Measurements from ENCODE around the gene SKP1.
A peak's percentile ranks its signal among the peaks of the same experiment; 100 is the strongest.
"Not testable (repeated sequence)": the region's sequence is repeated elsewhere in the genome, so short reads cannot be mapped to it uniquely, and the experiment has no call there.

Gene SKP1

DNA sequence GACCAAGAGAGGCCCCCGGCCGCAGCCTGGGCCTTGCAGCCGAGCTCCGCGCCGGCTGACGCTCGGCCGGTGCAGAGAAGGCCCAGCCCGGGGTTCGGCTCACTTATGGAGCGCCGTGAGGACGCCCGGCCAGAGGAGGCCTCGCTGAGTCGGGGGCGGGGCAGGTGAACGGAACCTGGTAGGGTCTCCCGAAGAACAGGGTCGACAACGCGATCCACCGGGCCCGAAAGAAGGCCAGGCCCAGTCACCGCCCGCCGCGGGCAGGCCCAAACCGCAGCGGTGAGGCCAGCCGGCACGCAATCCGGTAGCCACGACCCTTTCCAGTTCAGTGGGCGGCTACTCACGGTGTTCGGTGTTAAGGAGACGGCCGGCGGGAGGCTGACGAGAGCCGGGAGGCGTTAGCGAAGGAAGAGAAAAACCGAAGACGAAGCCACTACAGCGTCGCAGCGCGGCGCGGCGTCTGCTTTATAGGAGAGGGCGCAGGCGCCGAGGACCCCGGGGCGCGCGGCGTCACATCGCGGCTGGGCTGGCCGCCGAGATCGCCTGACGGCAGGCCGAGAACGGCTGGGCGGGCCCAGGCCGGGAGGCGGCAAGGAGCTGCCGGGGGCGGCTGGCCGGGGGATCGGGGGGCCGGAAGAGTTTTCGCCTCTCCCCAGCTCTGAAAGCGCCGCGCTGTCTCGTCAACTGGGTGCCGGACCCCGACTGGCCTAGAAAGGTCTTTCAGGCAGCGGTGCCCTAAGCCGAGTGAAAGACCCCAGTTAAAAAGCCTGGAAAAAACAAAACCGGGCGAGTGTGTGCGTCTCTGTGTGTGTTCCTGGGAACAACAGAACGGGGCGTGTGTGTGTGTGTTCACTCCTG lies at the start of gene SKP1:
Gene SKP1 (minus strand): TSS at position 440 of the 858 bp plus-strand sequence. CDS start 2,928 bp downstream, outside the sequence.
- peak; percentile 84 for DNase-seq

DNA sequence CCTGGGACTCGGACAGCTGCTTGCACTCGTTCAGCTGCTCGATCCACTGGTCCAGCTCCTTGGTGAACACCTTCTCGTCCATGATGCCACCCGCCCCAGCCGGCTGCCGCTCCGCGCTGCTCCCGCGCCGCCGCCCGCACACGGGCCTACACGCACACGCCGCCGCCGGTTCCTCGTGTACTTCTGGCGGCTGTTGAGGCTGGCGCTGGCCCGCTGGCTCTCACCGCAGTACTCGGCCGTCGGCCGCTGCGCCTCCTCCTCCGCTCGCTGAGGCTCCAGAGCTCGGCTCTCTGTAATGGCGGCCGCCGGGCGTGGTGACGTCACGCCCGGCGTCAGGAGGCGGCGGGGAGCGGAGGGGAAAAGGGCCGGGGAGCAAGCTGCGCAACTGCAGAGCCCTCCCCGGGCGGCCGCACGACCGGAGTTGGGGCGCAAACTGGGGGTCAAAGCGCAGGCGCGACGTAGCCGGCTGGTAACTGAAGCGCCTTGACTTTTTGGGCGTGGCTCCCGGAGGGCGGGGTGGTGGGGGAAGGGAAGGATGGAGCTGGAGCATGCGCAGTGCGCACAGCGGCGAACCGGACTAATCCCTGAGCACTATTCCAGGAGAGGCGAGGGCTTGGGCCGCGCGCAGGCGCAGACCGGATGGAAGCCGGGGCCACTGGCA lies 49.2 kb upstream of the SKP1 start, which contains the start of gene PPP2CA:
Gene PPP2CA (minus strand): TSS at position 294 of the 661 bp plus-strand sequence. CDS start 212 bp downstream, at position 82.
- DNase-seq = peak; percentile 99

DNA sequence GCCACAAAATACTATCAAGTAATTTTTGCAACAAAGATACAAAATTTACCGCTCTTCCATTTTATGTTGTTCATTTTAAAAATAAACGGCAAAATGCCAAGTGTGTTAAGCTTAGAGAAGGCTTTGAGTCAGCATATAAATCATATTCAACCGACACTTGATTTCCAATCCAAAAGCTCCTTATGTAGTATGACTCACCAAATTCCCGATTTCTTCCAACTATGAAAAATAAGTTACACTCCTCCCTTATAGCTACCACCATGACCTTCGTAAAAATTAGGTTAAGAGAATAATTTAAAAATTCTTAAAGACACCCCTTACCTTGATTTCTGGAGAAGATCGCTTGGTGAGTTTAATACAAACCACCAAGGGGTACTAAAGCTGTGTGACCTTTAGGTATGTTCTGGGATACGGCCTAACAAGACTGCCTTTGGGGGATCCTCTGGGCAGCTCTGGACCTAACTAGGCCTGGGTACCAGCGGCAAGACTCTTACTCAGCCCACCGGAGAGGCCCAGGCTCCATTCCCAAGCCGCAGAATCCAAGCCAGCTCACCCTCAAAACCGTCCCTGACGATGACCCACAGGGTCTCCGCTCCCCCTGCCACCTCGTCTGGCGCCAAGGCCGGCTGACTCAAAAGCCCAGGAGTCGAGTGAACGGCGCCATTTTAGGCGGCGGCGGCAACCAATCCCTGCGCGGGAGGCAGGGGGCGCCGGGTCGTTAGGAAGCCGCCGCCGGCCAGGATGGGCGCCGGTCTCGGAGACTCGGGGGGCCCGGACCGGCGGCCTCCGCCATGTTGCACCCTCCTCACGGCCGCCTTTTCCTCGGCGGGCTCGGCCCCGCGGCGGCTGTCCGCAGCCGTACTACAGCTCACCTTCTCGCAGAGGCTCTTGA lies 48.4 kb upstream of the SKP1 start:
- DNase-seq = peak; percentile 56

DNA sequence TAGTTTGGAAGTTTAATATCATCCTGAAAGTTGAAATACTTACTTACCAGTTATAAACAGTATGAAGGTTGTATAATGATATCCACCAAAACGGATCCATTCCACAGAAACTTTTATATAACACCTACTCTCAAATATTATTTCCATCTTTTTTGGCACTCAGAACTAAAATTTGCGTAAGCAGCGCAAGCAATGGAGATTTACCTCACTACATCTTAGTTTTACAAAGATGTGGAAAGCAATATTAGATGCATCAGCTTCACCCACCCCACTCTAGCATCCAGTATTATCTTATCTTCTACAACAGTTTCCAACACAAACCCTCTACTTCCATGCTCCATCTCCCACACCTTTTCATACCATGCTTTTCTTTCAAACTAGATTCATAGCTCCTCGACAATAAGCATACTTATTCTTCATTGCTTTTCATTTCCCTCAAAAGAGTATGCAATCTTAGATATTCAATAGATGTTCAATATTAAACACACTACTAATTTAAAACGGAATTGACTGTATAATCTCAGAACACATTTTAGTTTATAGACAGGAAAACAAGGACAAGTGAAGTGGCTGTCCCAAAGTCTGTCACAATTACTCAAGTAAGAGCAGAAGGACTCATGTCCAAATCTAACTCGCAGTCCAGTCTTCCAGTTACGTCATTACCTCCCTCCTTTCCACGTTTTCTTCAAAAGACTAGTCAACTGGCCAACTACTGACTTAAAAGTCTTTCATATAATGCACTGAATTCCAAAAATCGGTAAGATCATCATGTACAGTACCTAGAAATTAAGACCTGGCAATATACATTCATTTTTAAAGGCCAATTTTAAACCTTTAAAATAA lies 46.9 kb upstream of the SKP1 start:
- no peak for DNase-seq

DNA sequence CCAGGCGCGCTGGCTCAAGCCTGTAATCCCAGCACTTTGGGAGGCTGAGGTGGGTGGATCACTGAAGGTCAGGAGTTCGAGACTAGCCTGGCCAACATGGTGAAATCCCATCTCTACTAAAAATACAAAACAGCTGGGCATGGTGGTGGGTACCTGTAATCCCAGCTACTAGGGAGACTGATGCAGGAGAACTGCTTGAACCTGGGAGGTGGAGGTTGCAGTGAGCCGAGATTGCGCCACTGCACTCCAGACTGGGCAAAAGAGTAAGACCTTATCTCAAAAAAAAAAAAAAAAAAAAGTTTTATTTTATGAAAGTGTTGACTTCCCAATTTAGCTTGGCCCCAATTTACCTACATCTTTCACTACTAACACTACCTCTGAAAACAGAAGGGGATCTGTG lies 44.9 kb upstream of the SKP1 start:
- not testable (repeated sequence) for DNase-seq

DNA sequence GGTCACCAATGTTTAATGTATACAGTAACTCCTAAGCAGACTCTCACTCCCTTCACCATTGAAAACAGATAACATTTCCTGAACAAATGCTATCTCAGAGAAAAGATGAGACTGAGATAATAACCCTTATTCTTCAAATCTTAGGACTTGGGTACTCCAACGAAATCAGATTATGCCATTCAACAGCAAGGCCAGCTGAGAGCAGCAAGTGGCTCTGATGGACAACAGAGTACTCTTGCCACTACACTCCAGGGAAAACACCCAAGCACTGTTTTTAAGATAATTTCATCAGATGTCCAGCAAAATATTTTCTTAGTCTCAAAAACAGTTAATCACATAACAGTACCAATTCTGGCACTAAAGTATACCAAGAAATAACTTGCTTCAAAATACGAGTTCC lies 39.0 kb upstream of the SKP1 start:
- DNase-seq = no peak

DNA sequence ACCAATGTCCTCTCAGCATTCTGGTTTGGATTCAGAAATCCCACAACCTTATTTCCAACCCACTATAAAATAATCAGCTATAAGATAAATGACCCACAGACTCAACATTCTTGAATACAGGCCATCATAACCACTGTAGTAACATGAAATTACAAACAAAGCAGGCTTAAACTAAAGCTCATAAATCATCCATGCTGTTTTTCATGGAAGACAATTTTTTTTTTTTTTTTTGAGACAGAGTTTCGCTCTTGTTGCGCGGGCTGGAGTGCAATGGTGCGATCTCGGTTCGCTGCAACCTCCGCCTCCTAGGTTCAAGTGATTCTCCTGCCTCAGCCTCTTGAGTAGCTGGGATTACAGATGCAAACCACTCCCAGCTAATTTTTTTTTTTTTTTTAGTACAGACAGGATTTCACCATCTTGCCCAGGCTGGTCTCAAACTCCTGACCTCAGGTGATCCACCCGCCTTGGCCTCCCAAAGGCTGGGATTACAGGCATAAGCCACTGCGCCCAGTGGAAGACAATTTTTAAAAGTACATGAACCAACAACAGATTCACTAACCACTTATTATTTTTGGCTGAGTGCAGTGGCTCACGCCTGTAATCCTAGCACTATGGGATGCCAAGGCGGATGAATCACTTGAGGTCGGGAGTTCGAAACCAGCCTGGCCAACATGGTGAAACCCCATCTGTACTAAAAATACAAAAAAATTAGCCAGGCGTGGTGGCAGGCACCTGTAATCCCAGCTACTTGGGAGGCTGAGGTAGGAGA lies 34.7 kb upstream of the SKP1 start:
- DNase-seq = not testable (repeated sequence)

DNA sequence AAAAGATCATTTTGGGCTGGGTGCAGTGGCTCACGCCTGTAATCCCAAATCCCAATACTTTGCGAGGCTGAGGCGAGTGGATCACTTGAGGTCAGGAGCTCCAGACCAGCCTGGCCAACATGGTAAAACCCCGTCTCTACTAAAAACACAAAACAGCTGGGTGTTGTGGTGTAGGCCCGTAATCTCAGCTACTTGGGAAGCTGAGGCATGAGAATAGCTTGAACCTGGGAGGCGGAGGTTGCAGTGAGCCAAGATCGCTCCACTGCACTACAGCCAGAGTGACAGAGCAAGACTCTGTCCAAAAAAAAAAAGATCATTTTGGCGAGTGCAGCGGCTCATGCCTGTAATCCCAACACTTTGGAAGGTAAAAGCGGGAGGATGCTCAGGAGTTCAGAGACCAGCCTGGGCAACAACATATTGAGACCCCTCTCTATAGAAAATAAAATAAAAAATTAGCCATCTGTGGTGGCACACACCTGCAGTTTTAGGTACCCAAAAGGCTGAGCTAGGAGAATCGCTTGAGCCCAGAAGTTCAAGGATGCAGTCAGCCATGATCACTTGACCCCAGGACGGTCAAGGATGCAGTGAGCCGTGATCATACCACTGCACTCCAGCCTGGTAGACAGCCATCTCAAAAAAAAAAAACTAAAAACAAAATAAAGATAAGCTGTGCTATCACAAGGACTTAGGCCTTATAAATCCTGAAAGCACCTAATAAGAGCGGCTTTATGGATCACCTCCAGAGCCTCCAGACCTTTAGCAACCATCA lies 32.9 kb upstream of the SKP1 start:
- DNase-seq = no peak

DNA sequence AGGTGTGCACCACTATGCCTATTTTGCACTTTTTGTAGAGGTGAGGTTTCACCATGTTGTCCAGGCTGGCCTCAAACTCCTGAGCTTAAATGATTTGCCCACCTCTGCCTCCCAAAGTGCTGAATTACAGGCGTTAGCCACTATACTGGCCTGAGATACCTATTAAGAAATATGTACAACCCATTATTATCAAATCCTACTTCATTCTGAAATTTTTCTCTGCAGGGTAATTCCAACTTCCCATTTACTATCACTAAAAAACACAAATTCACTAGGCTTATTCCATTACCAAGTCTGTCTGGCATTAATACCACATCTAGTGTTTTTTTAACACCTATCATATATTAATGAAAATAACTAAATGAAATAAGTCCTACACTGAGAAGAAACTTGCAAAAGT lies 30.9 kb upstream of the SKP1 start:
- DNase-seq = no peak

DNA sequence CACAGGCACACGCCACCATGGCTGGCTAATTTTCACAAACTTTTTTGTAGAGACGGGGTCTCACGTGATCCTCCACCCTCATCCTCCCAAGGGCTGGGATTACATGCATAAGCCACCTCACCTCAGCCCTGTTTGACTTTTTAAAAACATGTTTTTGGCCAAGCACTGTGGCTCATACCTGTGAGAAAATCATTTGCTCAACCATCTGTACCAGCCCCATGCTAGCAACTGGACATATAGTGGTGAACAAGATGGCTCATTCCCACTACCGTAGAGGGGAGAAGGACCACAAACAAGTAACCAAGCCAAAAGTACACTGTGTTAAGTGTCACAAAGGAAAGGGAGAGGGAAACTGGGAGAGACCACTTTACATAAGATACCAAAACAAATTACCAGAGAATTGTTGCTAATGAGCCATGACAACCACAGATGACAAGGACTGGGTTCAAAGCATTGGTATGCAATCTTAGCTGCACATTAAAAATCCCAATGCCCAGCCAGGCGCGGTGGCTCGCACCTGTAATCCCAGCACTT lies 29.9 kb upstream of the SKP1 start:
- no peak for DNase-seq

DNA sequence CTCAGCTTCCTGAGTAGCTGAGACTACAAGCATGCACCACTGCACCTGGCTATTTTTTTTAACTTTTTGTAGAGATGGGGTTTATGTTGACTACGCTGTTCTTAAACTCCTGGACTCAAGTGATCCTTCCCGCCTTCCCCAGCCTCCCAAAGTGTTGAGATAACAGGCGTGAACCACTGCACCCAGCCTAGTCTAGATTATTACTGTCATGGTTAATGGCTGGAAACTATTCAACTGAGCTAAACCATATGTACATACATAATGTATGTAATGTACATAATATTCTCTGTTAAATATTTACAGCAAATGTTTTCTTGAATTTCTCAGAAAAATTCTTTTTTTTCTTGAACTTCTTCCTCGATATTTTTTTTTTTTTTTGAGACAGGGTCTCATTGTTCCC lies 27.8 kb upstream of the SKP1 start:
- DNase-seq = no peak

DNA sequence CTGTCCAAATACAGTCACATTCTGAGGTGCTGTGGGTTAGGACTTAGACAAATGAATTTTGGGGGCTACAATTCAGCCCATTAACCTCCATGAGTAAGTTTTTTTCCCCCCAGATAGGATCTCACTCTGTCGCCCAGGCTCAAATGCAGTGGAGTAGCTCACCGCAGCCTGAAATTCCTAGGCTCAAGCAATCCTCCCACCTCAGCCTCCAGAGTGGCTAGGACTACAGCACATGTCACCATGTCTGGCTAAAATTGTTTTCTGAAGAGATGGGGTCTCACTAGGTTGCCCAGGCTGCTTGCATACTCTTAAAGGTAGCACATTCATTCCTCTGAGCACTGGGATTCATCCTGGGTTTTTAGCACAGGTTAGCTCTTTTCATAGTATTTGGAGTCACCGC lies 26.9 kb upstream of the SKP1 start:
- DNase-seq = no peak

DNA sequence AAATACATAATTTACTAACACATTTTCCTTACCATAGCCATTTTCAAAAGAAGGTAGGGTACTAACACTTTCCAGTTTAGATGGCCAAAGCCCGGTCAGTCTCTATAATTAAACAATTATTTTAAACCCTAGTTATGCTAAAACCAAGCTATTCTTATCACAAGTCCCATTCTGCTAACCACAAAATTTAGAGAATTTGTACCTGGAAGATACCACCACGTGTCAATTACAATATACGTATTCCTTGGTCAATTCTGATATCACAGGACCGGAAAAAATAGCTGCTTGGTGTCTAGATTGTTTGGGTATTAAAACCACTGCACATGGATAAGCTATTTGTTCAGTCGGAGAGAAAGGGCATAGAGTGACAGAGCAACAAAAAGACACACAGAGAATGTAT lies 18.9 kb upstream of the SKP1 start:
- DNase-seq = no peak

DNA sequence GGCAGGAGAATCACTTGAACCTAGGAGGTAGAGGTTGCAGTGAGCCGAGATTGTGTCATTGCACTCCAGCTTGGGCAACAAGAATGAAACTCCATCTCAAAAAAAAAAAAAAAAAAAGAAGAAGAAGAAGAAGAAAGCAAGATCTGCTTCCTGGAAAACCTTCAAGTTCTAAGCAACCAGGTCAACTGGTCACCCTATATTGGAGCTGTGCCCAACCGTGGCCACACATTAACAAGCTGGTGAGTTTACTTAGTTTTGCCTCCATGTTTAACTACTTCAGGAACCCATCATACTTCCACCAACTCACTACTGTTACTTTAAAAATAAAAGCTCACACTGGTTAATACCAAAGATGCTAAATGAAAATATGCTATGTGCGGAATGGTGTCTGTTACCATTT lies 12.3 kb upstream of the SKP1 start:
- no peak for DNase-seq

DNA sequence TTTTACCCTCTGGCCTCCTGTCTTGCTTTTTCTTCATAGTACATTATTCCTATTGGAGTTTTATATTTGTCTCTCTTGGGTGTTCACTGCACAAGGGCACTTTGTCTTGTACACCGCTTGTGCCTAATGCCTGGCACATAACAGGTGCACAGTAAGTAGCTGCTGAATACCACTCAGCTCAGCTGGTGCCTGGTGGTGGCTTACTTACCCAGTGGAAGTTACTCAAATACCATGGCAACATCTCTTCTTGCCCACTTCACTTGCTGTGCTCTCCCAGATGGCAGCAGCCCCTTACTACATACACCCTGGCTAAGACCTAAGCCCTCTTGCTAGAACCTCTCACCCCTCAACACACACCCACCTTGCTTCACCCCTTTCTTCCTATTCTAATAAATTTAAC lies 11.3 kb upstream of the SKP1 start:
- DNase-seq = no peak

DNA sequence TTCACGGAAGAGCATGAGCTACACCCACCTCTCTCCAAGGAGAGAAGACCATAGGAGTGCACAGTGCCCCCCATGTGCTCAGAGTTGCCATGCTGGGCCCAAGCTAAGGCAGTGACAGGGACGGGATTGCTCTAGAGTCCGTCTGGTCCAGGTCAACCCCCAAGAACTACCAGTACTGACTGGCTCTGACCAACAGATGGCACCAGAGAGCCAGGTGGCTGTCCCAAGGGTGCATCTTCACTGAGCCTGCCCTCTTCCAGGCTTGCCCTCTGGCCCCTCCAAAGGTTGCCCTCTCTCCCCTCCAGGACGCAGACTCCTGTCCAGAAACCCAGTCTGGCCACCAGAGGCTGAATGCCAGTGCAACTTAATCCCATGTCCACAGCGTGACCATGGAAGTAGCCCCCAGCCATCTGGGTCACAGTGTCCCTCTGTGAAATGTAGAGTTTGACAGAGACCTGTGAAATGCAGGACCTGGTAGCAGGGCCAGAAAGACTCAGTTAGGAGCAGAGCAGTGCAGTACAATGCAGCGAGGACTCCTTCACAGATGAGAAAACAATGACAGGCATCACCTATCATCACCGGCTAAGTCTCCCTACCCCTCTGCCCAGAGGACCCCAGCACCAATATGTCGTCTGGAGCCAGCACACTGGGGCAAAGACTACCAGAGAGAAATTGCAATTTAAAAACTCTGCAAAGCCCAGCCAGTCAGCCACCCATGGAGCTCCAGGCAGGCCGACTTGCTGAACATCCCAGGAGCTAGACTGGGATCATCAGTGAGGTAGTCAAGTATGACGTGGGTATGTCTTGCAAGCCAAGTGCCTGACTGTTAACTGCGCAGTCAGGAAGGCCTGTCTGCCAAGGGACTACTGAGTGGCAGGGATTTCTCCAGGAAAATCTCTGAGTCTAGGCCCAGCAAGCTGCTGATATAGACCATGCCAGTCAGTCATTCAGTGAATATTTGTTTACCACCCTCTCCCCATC lies 7.7 kb upstream of the SKP1 start:
- DNase-seq = peak; percentile 73

DNA sequence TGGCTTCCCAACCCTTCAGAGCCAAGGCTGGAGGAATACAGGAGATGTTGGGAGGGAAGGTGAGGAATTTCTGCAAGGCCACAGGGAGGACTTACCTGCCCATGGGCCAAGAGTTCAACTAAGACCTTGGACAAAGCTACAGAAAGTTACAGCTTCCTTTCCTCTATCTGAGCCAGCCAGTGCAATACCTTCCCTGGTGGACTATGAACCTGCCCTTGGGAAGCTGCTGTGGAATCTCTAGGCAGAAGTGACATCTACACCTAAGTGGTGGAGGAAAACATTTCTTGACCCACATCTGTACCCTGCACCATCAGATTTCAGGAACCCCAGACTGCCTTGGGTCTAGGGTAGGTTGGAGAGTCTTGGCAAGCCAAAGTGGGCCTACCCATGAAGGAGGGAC lies 6.7 kb upstream of the SKP1 start:
- DNase-seq = no peak

DNA sequence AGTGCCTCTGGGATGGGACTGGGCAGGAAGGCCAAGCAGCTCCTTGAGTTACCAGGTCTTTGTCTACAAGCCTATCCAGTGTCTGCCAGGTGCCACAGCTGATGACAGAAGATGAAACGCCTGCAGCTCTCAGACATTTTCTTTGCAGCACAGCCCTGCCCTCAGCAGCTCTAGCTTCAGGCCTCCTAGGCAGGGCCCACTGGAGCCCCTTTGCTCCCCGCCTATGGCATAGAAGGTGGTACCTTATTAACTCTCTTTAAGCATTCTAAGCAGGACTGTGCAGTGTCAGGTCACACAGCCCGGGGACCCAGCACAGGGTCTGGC lies 1.3 kb upstream of the SKP1 start:
- DNase-seq = no peak

DNA sequence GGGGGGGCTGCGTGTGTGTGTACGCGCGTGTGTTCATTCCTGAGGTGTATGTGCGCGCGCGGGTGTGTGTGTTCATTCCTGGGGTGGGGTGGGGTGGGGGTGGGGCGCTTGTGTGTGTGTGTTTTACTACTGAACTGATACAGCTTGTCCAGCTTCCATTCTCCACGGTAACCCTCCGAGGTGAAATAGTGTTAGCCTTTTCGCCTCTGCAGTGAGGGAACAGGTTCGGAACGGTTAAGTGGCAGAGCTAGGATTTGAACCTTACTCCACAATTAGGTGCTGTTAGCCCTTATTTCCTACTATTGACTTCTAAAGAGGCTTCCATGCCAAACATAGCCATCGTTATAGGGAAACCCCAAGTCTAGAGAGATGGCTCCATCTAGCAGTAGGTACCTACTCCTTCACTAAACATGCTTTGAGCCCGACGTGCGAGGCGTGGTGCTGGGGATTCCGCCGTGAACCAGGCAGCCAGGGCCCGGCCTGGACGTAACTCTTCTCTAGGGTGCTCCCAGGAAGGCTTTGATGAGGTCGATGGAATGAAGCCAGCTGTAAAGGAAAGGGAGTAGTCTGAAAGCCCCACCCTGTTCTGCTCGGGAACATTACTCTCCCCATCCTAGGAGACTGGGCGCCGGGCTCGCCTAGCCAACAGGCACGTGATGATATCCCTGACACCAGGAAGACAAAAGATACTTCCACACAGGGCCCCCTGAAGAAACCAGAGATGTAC lies 782 bp upstream of the SKP1 start:
- DNase-seq = no peak

All from activated CD8-positive, alpha-beta memory T cell treated with anti-CD3 and anti-CD28 coated beads, Interleukin-2, amount 50 U/mL, for 4 hours (primary cell).